ENCODE results near the gene IL13RA2. TPM values are rescaled to one million over a fixed set of nuclear protein-coding genes. Genes with fewer than 3 reads are reported as not detected.

Gene IL13RA2
- total and polyA plus RNA-seq, 2 donors (not counting 3 experiments of a cell fraction or from before 2014, with no cell fraction given): not detected

- H3K4me1 ChIP-seq (ENCODE audit: control insufficient read depth, extremely low read depth, insufficient read depth, low read length): peaks cover 19% of the 10 kb centered on the region
- FAIRE-seq: peak; percentile 78
- H3K4me2 ChIP-seq (ENCODE audit: insufficient read depth, low read length): peak overlapping the region; percentile 78
- no peaks in the 10 kb centered on the region for H3K27me3 ChIP-seq (ENCODE audit: control insufficient read depth in 2 of 2, insufficient read depth in 2 of 2, low read length in 2 of 2)
- H3K36me3 ChIP-seq (ENCODE audit: control insufficient read depth in 2 of 2, extremely low read depth in 1 of 2, insufficient read depth in 2 of 2, low read length in 2 of 2): no peaks in the 10 kb centered on the region
- no peak for TF ChIP-seq JUN (IDR thresholded peaks at IDR 0.05; ENCODE audit: borderline replicate concordance, insufficient read depth, insufficient read length, low read depth)
- no peak for TF ChIP-seq FOS (IDR thresholded peaks at IDR 0.05; ENCODE audit: borderline replicate concordance, insufficient read depth, low read length)
- TF ChIP-seq EZH2 (IDR thresholded peaks at IDR 0.05; ENCODE audit: borderline replicate concordance, low read depth, low read length, severe bottlenecking): no peak
- no peak for TF ChIP-seq MYC (IDR thresholded peaks at IDR 0.05; ENCODE audit: low read depth, low read length)
- no peak for TF ChIP-seq GATA2 (IDR thresholded peaks at IDR 0.05; ENCODE audit: insufficient read depth, insufficient read length, low read depth, low read length)
- no peak for TF ChIP-seq POLR2A (IDR thresholded peaks at IDR 0.05; ENCODE audit: low read depth, low read length)
- TF ChIP-seq MAX (IDR thresholded peaks at IDR 0.05; ENCODE audit: insufficient read depth, insufficient read length): no peak
- no peak for TF ChIP-seq POLR2AphosphoS5 (IDR thresholded peaks at IDR 0.05; ENCODE audit: insufficient read depth, low read depth, low read length)
- TF ChIP-seq, protein P1, sequence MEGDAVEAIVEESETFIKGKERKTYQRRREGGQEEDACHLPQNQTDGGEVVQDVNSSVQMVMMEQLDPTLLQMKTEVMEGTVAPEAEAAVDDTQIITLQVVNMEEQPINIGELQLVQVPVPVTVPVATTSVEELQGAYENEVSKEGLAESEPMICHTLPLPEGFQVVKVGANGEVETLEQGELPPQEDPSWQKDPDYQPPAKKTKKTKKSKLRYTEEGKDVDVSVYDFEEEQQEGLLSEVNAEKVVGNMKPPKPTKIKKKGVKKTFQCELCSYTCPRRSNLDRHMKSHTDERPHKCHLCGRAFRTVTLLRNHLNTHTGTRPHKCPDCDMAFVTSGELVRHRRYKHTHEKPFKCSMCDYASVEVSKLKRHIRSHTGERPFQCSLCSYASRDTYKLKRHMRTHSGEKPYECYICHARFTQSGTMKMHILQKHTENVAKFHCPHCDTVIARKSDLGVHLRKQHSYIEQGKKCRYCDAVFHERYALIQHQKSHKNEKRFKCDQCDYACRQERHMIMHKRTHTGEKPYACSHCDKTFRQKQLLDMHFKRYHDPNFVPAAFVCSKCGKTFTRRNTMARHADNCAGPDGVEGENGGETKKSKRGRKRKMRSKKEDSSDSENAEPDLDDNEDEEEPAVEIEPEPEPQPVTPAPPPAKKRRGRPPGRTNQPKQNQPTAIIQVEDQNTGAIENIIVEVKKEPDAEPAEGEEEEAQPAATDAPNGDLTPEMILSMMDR (IDR thresholded peaks at IDR 0.05; ENCODE audit: extremely low read depth in 1 of 2, insufficient read depth in 1 of 2, low read depth in 1 of 2, low read length in 2 of 2): no peak
- ChIA-PET POLR2A (no interaction called here), CTCF (interaction anchor here (1.2 to 2.1 kb wide), 5 partner anchors 9 to 71 kb away, joined by 3 to 8 read pairs (median 6); partner anchors contain the start of gene IL13RA2)
- dilution Hi-C loops (cut with MboI; ENCODE audit: extremely low pct_ligation_motif_present, low sequenced_read_pairs): no loop called here
- peak overlapping the region; percentile 74 for H2AFZ ChIP-seq (ENCODE audit: low read depth, low read length)
- no peaks in the 10 kb centered on the region for H3K79me2 ChIP-seq (ENCODE audit: control insufficient read depth, insufficient read depth, low read length)
- H3K9ac ChIP-seq (replicated peaks; ENCODE audit: extremely low read depth, insufficient read depth, low read length): peak overlapping the region; percentile 24
- H3K9me3 ChIP-seq (replicated peaks; ENCODE audit: control insufficient read depth, insufficient read depth, low read length): no peaks in the 10 kb centered on the region
- H3K9me1 ChIP-seq (replicated peaks; ENCODE audit: control insufficient read depth, extremely low read depth, insufficient read depth, low read length): no peaks in the 10 kb centered on the region
- H3K27ac ChIP-seq (ENCODE audit: insufficient read depth, low read depth, low read length): peak overlapping the region; percentile 77
- no TSS peak for BruUV-seq (replicated peaks)
- no peak overlapping the region for H3K4me3 ChIP-seq (replicated peaks in 1 of 3; ENCODE audit: insufficient read depth in 1 of 3, low read depth in 1 of 3, low read length in 3 of 3)
- DNase-seq (ENCODE audit: low read depth, low spot score): no peak
- intact Hi-C loops (cut with micrococcal nuclease): no loop called here
- no peaks in the 10 kb centered on the region for H4K20me1 ChIP-seq (replicated peaks; ENCODE audit: control insufficient read depth, extremely low read depth, insufficient read depth, low read length)
Measured at GRCh38 chrX:115030625-115031024, 13.2 kb upstream of the IL13RA2 start.

Data from endothelial cell of umbilical vein (primary cell).